NCI-H1092 (cell line): ENCODE measurements around the gene RAI14.

Experiments
- DNase-seq: peaks from one replicate; lab custom pipeline; 2025; lab: John Stamatoyannopoulos, UW

The RAI14 gene

DNA sequence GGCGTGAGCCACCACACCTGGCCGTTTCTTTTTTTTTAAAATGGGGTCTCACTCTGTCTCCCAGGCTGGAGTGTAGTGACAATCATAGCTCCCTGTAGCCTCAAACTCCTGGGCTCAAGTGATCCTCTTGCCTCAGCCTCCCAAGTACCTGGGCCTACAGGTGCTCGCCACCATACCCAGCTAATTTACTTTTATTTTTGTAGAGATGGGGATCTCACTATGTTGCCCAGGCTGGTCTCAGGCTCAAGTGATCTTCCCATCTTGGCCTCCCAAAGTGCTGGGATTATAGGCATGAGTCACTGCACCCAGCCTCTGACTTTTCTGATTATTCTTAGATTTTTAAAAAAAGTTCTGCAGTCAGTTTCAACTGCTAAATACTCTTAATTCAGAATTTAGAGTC is 21.3 kb downstream of the RAI14 start:
- DNase-seq, result no peak

DNA sequence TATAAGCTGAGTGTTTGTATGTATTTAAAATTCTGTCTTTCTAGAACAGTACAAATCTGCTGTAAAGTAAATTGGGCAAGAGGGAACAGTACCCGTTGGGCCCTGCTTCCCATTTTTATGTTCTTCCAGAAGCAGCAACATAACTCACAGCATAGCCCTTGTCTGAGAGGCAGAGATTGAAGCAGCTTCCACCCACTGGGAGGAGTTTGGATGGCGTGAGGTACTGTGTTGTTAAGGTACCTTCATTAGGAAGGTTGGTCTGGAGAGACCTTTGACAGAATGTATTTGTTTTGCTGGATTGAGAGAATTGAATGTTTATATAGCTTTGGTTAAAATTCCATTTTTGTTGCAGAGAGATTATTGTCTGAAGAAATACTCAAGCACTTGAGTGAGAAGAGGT is 24.8 kb downstream of the RAI14 start:
- no peak for DNase-seq

DNA sequence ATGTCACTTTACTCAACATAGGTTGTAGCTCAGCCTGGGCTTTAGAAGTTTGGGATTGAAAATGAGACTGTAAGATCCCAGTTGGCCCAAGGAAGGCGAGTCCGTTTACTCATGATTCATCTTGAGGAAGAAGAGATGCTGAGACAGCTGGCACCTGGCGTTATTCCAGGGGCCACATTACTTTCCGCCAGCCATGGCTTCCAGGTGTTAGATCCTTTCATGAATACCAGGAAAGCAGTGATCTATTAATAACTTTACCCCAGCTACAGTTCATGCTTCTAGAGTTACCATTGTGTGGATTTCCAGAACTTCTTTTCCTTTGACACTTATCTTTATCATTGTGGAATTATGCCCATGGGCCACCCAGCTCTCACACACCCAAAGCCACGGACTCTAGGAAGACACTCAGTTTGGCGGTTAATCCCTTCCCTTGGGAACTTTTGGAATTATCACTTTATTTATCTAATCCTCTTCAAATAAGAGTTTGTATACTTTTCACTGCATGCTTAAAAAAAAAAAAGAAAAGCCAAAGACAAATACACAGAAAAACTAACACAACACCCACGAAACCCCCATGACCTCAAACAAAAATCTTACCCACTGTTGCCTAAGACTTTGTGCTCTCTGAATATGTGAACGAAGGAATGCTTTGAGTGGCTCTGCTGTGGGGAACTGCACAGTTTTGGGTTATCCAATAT is 26.9 kb downstream of the RAI14 start:
- DNase-seq, result no peak

- no peak for DNase-seq
Observed at GRCh38 chr5:34684281-34684979, 28.3 kb downstream of the RAI14 start.

DNA sequence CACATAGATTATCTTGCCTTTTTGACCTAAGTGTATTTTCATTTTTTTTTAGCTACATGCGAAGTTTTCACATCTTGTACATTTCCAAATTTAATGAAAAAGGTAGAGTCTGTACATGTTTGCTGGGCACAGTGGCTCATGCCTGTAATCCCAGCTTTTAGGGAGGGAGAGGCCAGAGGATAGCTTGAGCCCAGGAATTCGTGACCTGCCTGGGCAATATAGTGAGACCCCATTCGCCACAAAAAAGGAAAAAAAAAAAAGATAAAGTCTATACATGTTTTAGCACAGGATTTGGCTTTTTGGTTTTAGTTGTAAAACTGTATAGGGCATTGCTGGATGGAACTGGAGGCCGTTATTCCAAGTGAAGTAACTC is 28.8 kb downstream of the RAI14 start:
- no peak for DNase-seq

- DNase-seq, result no peak
Observed at GRCh38 chr5:34685485-34686165, 29.5 kb downstream of the RAI14 start.

DNA sequence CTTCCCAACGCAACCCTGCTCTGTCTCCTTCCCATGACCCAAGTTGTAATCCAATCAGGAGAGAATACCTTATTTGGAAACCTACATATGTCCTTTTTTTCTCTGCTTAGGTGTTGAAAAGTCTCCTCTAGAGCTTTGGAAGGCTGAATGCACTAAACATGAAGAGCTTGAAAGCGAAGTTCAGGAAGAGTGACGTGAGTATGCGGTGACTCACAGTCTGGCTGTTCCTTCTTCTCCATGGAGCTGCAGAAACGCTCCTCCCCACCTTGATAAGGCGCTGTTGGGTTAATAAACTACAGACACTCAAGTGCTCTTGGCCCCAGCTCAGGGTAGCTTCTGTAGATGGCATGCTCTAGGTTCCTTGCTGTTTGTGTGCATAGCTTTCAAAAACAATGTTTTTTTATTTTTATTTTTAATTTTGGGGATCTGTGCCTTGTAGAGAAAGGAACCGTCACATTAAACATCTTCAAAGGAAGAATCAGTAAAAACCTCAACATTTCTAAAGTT is 30.7 kb downstream of the RAI14 start:
- no peak for DNase-seq

DNA sequence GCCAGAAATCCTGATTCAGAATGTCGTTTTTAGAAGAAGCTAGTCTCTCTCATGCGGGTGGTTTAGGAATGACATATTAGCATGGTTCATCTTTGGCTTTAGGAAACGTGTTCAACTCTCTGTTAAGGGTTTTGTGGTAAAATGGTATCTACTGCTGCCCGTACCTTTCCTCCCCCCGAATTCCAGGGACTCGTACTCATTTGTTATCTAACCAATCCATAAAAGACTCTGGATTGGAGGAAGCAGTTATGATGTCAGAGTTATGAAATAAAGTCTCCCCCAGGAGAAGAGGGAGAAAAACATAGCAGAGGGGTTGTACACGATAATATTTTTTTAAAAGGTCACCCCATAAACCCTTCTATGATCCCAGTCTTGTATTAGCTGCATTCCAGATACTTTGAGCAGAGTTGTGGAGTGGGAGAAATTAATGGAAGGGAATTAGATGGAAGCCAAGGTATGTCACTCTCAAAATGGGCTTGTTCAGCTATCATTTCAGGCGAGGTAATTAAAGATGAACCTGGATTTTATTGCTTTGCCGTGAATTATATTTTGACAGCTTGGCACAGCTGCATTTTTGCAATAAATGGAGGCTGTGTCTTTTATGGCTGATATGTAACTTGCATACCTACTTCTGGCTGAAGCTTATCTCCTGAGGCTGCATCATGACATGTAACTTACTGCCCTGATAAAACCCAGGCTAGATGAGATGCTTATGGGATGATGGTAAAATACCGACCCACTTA is 31.3 kb downstream of the RAI14 start:
- no peak for DNase-seq

DNA sequence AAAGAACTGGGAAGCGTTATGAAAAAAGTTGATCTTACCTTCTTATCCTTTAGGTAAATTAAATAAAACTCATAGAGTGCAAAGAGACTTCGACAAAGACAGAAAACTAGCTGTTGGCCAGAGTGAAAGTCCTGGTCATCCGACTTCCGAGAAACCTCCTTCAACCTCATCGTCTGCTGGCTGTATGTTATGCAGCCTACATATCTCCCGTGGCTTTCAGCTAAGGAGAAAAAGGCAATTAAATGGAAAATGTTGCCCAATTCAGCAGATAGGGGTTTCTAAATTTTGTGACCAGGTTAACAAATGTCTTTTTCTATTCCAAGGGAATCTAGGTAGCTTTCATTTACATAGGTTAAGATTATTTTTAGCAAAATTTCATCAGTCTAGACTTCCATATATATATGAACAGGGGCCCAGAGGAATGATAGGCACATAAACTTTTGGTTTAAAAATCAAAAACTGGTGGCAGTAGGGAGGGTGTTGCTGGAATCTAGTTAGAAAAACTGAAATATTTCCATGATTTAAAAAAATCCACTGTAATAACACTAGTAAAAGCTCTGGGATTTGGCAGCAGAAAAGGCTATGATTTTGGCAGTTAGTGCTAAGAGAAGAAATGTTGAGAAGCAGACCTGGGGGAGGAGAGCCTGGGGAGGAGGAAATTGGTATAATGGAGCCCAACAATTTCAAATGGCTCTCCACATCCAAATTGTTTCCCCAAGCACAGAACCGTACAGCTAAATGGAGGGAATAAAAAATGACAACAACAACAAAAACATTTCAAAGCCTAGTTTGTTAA is 32.1 kb downstream of the RAI14 start:
- DNase-seq, result no peak

DNA sequence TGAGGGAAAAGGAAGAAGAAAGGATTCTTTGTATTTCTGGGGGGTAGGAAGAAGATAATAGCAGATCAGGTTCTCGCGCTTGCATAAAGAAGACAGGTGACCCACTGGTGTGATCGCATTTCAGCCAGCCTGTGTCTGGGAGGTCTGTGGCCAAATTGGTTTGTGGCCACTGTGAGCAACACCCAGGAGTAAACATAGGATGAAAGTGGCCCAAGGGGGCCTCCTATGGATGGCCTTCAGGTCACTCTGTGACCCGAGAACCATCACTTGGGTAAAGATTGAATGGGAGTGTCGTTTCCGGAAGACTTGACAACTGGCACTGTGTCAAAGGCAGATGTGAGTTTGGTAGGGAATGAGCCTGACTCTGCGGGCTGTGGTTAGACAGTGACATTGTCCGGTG is 34.2 kb downstream of the RAI14 start:
- no peak for DNase-seq

- no peak for DNase-seq
Observed at GRCh38 chr5:34690898-34691297, 34.8 kb downstream of the RAI14 start.

- no peak for DNase-seq
Observed at GRCh38 chr5:34691326-34691725, 35.2 kb downstream of the RAI14 start.

DNA sequence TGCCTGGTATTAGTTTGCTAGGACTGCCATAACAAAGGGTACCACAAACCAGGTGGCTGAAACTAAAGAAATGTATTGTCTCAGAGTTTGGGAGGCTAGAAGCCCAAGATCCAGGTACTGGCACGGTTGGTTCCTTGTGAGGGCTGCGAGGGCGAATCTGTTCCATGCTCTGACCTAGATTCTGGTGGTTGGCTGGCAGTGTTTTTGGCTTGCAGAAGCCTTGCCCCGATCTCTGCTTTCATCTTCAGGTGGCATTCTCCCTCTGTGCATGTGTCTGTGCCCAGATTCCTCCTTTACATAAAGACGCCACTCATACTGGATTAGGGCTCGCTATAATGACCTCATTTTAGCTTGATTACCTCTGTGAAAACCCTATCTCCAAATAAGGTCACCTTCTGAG is 36.7 kb downstream of the RAI14 start:
- no peak for DNase-seq

- no peak for DNase-seq
Observed at GRCh38 chr5:34694012-34694411, 37.9 kb downstream of the RAI14 start.

DNA sequence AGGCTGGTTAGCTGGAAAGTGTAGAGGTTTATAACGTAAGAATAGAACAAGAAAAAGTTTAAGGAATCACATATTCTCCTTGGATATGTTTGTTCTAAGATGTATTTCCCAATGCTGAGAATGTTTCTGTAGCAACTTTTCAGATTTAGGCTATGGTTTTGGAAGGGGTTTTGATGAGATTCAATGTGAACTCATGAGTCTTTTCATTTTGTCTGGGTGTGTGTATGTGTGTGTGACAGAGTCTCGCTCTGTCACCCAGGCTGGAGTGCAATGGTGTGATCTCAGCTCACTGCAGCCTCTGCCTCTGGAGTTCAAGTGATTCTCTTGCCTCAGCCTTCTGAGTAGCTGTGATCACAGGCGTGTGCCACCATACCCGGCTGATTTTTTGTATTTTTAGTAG is 38.6 kb downstream of the RAI14 start:
- no peak for DNase-seq

DNA sequence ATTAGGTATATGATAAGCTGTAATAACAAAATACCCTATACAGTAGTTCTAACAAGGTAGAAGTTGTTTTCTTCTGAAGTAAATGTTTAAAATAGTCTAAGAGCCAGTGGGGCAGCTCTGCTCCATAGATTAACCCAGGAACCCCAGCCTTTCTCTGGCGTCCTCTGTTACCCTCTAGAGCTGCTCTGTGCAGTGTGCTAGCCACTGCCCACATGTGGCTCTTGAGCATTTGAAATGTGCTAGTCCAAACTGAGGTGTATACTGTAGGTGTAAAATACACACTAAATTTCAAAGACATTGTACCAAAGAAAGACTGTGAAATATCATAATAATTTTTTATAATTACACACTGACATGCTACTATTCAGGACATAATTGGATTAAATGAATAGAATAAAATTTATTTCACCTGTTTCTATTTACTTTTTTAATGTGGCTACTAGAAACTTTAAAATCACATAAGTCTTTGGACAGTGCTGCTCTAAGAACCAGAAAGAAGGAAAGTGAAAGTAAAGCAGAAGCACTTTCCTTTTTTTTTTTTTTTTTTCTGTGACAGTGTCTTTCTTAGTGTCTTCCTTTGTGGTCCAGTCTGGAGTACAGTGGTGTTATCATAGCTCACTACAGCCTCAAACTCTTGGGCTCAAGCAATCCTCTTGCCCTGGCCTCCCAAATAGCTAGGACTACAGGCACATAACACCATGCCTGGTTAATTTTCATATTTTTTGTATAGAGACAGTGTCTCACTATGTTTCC is 39.3 kb downstream of the RAI14 start:
- no peak for DNase-seq

GRCh38 chr5:34697308-34698108 is 41.4 kb downstream of the RAI14 start:
- DNase-seq, result no peak

- DNase-seq, result no peak
Observed at GRCh38 chr5:34698109-34698419, 41.9 kb downstream of the RAI14 start.

GRCh38 chr5:34698754-34699153 is 42.6 kb downstream of the RAI14 start:
- no peak for DNase-seq
